Measurements from ENCODE around the gene CILP2. TPM values are rescaled to one million over a fixed set of nuclear protein-coding genes. Genes with fewer than 3 reads are reported as not detected.

Gene CILP2
- total and polyA plus RNA-seq, 2 experiments from 2014 or later, result 0.11 to 0.48 TPM

- Histone ChIP-seq H3K4me2 (ENCODE audit: unreplicated experiment) (no peak overlapping the region), H3K27ac (no peak overlapping the region), H3K36me3 (ENCODE audit: low read depth) (no peaks in the 10 kb centered on the region), H3K27me3 (replicated peaks; ENCODE audit: insufficient read depth) (no peaks in the 10 kb centered on the region), H3K79me2 (ENCODE audit: insufficient read depth) (no peaks in the 10 kb centered on the region), H3K9me3 (ENCODE audit: low read depth) (no peaks in the 10 kb centered on the region), H3K4me3 (peak overlapping the region; percentile 16; the same call in 1 of the 2 replicates), H3K9ac (no peak overlapping the region), H3F3A (ENCODE audit: insufficient read depth) (no peaks in the 10 kb centered on the region), H3K9me2 (ENCODE audit: insufficient read depth) (no peaks in the 10 kb centered on the region), H4K20me1 (ENCODE audit: insufficient read depth) (no peaks in the 10 kb centered on the region), H3K4me1 (ENCODE audit: insufficient read depth) (no peaks in the 10 kb centered on the region), H2AFZ (0 out of 2 replicates have a peak overlapping the region, but pooled peaks have one; percentile 27)
- DNase-seq, result peak; percentile 65
- 10 to 11% methylated on average over 33 to 45 of the region's 45 CpGs for WGBS, 2 experiments (ENCODE audit: low coverage in 1 of 2, low lambda C conversion rate in 2 of 2, missing lambda C conversion rate in 2 of 2)
- in situ Hi-C loops (cut with MboI), result loop anchor here (25.0 kb wide), 2 partner anchors 396 to 696 kb away; no protein-coding TSS in a partner anchor
- TF ChIP-seq EZH2 (IDR thresholded peaks at IDR 0.05; ENCODE audit: insufficient read depth, poor library complexity, severe bottlenecking) (no peak), EZH2phosphoT487 (IDR thresholded peaks at IDR 0.05; ENCODE audit: insufficient read depth, low read depth) (no peak)
These were observed 2.9 kb downstream of the CILP2 start for GRCh38 chr19:19540715-19541515.

- Histone ChIP-seq H3K9me2 (ENCODE audit: insufficient read depth) (no peaks in the 10 kb centered on the region), H3K9ac (no peak overlapping the region), H3K27me3 (replicated peaks; ENCODE audit: insufficient read depth) (no peaks in the 10 kb centered on the region), H3K4me2 (ENCODE audit: unreplicated experiment) (no peak overlapping the region), H3F3A (ENCODE audit: insufficient read depth) (no peaks in the 10 kb centered on the region), H3K4me1 (ENCODE audit: insufficient read depth) (no peaks in the 10 kb centered on the region), H3K4me3 (no peak overlapping the region), H3K9me3 (ENCODE audit: low read depth) (no peaks in the 10 kb centered on the region), H2AFZ (no peak overlapping the region), H3K36me3 (ENCODE audit: low read depth) (no peaks in the 10 kb centered on the region), H3K79me2 (ENCODE audit: insufficient read depth) (no peaks in the 10 kb centered on the region), H4K20me1 (ENCODE audit: insufficient read depth) (no peaks in the 10 kb centered on the region), H3K27ac (no peak overlapping the region)
- 56 to 57% methylated on average over 16 of the region's 16 CpGs for WGBS, 2 experiments (ENCODE audit: low coverage in 1 of 2, low lambda C conversion rate in 2 of 2, missing lambda C conversion rate in 2 of 2)
- in situ Hi-C loops (cut with MboI), result loop anchor here (25.0 kb wide), 2 partner anchors 396 to 696 kb away; no protein-coding TSS in a partner anchor
- TF ChIP-seq EZH2 (IDR thresholded peaks at IDR 0.05; ENCODE audit: insufficient read depth, poor library complexity, severe bottlenecking) (no peak), EZH2phosphoT487 (IDR thresholded peaks at IDR 0.05; ENCODE audit: insufficient read depth, low read depth) (no peak)
- DNase-seq, result no peak
These were observed 3.6 kb downstream of the CILP2 start for GRCh38 chr19:19541616-19542015.

- Histone ChIP-seq H2AFZ (no peak overlapping the region), H3K79me2 (ENCODE audit: insufficient read depth) (no peaks in the 10 kb centered on the region), H3K4me2 (ENCODE audit: unreplicated experiment) (no peak overlapping the region), H3K9ac (no peak overlapping the region), H4K20me1 (ENCODE audit: insufficient read depth) (no peaks in the 10 kb centered on the region), H3K4me3 (no peak overlapping the region), H3K27ac (no peak overlapping the region), H3K27me3 (replicated peaks; ENCODE audit: insufficient read depth) (no peaks in the 10 kb centered on the region), H3F3A (ENCODE audit: insufficient read depth) (no peaks in the 10 kb centered on the region), H3K9me3 (ENCODE audit: low read depth) (no peaks in the 10 kb centered on the region), H3K36me3 (ENCODE audit: low read depth) (no peaks in the 10 kb centered on the region), H3K9me2 (ENCODE audit: insufficient read depth) (no peaks in the 10 kb centered on the region), H3K4me1 (ENCODE audit: insufficient read depth) (no peaks in the 10 kb centered on the region)
- no peak for DNase-seq
- in situ Hi-C loops (cut with MboI), result loop anchor here (25.0 kb wide), 2 partner anchors 395 to 695 kb away; no protein-coding TSS in a partner anchor
- TF ChIP-seq EZH2phosphoT487 (IDR thresholded peaks at IDR 0.05; ENCODE audit: insufficient read depth, low read depth) (no peak), EZH2 (IDR thresholded peaks at IDR 0.05; ENCODE audit: insufficient read depth, poor library complexity, severe bottlenecking) (no peak)
- WGBS, 2 experiments (ENCODE audit: low coverage in 1 of 2, low lambda C conversion rate in 2 of 2, missing lambda C conversion rate in 2 of 2), result 86 to 89% methylated on average over 12 of the region's 12 CpGs
These were observed 4.4 kb downstream of the CILP2 start for GRCh38 chr19:19542507-19542906.

- Histone ChIP-seq H3K9me3 (ENCODE audit: low read depth) (no peaks in the 10 kb centered on the region), H3K9ac (no peak overlapping the region), H3K4me3 (no peak overlapping the region), H3K36me3 (ENCODE audit: low read depth) (no peaks in the 10 kb centered on the region), H3K9me2 (ENCODE audit: insufficient read depth) (no peaks in the 10 kb centered on the region), H3K4me1 (ENCODE audit: insufficient read depth) (no peaks in the 10 kb centered on the region), H4K20me1 (ENCODE audit: insufficient read depth) (no peaks in the 10 kb centered on the region), H3K27me3 (replicated peaks; ENCODE audit: insufficient read depth) (no peaks in the 10 kb centered on the region), H3K4me2 (ENCODE audit: unreplicated experiment) (no peak overlapping the region), H3K79me2 (ENCODE audit: insufficient read depth) (no peaks in the 10 kb centered on the region), H3K27ac (no peak overlapping the region), H2AFZ (no peak overlapping the region), H3F3A (ENCODE audit: insufficient read depth) (no peaks in the 10 kb centered on the region)
- WGBS, 2 experiments (ENCODE audit: low coverage in 1 of 2, low lambda C conversion rate in 2 of 2, missing lambda C conversion rate in 2 of 2), result 91 to 92% methylated on average over 13 of the region's 13 CpGs
- TF ChIP-seq EZH2phosphoT487 (IDR thresholded peaks at IDR 0.05; ENCODE audit: insufficient read depth, low read depth), result no peak
- no peak for TF ChIP-seq EZH2 (IDR thresholded peaks at IDR 0.05; ENCODE audit: insufficient read depth, poor library complexity, severe bottlenecking)
- DNase-seq, result no peak
- in situ Hi-C loops (cut with MboI), result loop anchor here (25.0 kb wide), 2 partner anchors 394 to 694 kb away; no protein-coding TSS in a partner anchor
These were observed 5.0 kb downstream of the CILP2 start for GRCh38 chr19:19543101-19543500.

All from GM23248 (cell line).